Glomerular endothelial cell (primary cell): Measurements from ENCODE around the gene TNFSF8. TPM values are rescaled to one million over a fixed set of nuclear protein-coding genes. Genes with fewer than 3 reads are reported as not detected.
A peak's percentile ranks its signal among the peaks of the same experiment; 100 is the strongest.

Experiments used
- DNase-seq: peaks from one replicate; pipeline ENCODE4 v3.0.0-alpha.2; 2011; ENCODE audit warnings: low read depth, low spot score; ENCODE audit errors: extremely low read depth
- total RNA-seq: library from RNA; depleted of rRNA; stranded (reverse); fragments of >200 nt; gene quantifications from 2 replicates; pipeline ENCODE4 v1.2.3, GENCODE V29; 2015

TNFSF8 gene
- total RNA-seq, 1 donor from 2014 or later = not detected

GRCh38 chr9:114937516-114937915, 7.1 kb upstream of the TNFSF8 start:
- no peak for DNase-seq

DNA sequence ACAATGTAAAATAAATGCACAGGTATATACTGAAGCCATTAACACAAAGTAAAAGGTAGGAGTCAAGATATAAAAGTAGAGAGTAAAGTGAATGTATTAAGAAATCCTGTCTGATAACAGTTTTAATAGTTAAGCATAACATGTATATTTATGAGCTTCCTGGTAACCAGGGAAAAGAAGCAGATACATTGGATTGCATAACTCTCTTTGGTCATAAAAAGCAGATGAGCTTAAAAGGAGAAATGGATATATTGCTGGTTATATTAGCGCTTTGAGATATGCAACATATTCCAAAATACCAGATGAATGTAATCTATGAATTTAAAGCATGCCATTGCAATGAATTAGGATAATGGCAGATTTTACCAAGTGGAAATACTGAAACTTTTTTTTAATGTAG, 6.2 kb upstream of the TNFSF8 start:
- DNase-seq = no peak

DNA sequence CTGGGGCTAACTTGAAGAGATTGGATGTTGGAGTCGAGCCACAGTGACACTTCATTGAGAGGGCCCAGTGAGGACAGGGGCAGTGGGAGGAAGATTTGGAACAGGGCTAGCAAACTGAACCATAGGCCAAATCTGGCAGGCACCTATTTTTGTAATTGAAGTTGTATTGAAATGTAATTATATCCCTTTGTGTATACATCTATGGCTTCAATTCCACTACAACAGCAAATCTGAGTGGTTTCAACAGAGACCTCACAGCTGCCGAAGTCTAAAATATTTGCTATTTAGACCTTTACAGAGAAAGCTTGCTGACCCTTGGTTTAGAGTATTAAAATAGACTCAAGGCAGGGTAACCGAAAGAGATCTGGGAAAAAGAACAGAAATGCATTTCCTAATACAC, 4.7 kb upstream of the TNFSF8 start:
- DNase-seq = no peak

DNA sequence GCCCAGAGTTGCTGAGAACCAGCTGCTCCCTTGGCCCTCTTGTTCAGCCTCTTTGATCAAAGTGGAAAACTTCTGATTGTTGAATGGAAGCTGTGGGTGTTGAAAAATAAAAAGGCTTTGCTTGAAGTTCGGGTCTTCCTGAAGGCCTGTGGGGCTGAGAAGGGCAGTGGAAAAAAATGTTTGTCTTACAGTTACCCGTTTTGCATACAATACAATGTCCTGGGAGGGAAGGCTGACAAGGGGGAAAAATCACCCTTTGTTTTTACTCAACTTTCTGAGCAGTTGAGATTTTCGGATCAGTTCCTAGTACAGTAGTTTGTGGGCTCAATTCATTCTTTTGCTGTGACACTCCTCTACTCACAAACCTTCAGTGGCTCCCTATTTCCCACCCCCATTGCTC, 2.1 kb upstream of the TNFSF8 start:
- no peak for DNase-seq

DNA sequence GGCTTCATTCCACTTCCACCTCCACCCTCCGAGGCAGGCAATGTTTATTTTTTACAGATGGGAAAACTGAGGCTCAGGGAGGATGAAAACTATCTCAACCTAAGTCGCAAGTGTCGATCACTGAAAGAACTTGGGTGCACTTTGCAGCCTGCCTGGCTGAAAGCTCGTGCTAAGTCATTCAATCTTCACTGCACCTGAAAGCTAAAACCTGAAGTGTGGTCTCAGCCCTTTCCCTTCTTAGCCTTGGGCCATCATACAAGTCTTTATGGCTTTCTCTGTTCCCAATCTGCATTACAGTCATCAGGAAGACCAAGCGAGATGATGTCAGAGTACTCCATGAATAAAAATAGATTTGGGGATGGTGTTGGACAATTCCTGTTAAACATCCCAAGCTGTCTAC, 1.0 kb upstream of the TNFSF8 start:
- DNase-seq = no peak

DNA sequence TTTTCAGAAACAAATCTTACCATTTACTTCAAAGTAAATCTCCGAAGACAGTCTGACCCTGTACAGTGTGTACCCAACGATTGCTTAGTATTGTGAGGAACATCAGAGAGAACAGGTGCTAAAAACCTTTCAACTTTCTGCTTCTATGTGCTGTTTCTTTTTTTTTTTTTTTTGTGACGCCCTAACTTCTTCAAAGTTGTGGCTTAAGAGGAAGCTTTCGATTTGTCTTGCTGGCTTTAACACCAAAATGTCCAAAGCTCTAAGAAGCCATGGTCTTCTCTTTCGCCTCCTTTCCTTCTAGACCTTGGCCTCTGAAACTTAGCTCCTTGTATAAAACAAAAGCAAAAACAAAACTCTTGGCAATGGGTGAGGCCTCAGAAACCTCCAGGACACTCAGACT, 1.2 kb downstream of the TNFSF8 start:
- no peak for DNase-seq

DNA sequence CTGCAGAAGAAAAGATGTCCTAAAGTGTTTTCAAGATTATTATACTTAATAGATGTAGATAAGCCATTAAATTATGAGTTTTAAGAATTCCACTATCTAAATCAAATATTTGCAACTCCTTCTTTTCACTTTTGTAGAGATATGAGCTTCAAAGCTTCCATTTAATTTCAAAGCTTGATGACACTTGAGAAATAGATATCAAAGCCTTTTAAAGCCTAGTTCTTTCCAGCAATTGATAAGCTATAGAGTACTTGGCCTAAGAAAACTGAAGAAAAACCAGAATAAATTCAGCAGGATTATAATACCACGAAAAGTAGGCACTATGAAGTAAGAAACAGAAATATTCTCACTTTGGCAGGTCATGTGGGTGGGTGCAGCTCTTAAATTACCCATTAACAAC, 1.7 kb downstream of the TNFSF8 start:
- no peak for DNase-seq

- DNase-seq = no peak
Observed at GRCh38 chr9:114928136-114928535, 2.3 kb downstream of the TNFSF8 start.

- no peak for DNase-seq
Observed at GRCh38 chr9:114925672-114926071, 4.7 kb downstream of the TNFSF8 start.

DNA sequence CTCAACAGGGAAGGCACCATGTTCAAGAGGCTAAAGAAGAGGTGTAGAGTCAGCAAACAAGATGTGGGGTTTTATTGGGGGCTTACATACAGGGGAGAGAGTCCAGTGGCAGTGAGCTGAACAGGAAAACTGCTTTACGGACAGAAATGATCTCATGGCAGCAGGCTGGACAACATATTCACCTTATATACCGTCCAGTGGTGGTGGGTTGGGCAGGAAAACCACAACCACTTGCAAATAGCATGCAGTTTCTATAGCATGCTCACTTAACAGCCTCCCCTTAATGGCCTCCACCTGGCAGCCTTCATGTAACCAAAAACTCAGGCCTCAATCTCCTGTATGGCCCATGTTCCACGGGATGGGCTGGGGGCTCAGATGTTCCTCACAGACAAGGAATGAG, 5.4 kb downstream of the TNFSF8 start:
- DNase-seq = no peak

GRCh38 chr9:114924327-114924726, 6.1 kb downstream of the TNFSF8 start:
- no peak for DNase-seq

DNA sequence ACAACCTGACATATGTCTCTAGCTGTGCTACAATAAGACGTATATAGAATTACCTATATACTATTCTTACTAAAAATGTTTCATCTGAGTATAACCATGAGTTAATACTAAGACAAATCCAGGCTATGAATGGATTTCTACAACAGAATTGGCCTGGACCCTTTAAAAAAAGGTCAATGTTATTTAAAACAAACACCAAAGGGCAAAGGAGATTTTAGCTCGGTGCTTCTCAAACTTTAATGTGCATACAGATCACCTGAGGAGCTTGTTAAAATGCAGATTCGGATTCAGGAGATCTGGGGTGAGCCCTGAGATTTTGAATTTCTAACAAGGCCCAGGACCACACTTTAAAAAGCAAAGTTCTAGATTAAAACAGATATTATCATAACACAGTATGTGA, 6.5 kb downstream of the TNFSF8 start:
- no peak for DNase-seq

GRCh38 chr9:114921171-114921570, 9.2 kb downstream of the TNFSF8 start:
- no peak for DNase-seq

GRCh38 chr9:114919611-114920010, 10.8 kb downstream of the TNFSF8 start:
- no peak for DNase-seq

- no peak for DNase-seq
Observed at GRCh38 chr9:114916481-114916880, 13.9 kb downstream of the TNFSF8 start.

GRCh38 chr9:114914139-114914538, 16.3 kb downstream of the TNFSF8 start:
- no peak for DNase-seq

DNA sequence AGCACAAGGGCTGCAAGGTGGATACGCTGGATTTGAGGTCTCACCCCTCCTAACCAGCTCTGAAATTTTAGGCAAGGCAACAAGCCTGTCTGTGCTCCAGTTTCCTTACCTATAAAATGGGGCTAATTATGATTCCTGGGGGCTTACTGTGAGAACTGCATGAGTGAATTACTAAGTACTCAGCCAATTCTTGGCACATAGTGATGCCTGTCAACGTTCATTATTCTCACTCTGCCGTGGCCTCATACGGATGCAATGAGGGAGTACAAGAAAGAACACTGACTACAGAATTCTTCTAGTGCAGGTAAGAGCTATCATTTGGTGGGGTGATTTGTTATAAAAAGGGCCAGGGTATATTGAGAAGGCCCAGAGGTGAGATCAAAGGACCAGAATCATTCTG, 16.7 kb downstream of the TNFSF8 start:
- no peak for DNase-seq

- no peak for DNase-seq
Observed at GRCh38 chr9:114913217-114913616, 17.2 kb downstream of the TNFSF8 start.

DNA sequence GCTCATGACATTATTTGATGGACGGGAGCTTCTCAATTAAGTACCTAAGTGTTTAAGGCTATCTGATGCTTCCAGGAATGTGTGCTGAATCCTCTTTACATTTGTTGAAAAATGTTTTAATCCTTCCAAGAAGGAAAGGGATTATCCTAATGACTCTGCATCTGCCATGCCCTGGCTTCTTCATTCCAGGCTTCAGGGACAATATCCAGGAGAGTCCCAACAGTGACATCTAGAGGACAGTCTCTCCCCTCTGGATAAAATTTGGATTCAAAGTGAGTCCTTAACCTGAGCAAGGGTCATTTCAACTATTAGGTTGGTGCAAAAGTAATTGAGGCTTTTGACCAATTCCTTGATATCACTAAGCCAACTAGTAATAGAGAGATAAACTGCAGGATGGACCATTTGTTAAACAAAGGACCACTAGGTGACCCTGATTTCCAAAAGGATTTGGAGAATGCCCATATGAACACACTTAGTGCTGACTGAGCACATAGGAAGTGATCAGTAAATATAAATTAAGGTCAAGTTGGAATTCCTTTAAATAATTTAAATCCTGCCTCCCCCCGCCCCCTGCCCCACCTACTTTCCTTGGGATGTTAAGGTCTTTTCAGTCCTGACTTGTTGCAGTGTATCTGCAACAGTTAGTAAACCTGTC, 19.1 kb downstream of the TNFSF8 start:
- peak; percentile 33 for DNase-seq

DNA sequence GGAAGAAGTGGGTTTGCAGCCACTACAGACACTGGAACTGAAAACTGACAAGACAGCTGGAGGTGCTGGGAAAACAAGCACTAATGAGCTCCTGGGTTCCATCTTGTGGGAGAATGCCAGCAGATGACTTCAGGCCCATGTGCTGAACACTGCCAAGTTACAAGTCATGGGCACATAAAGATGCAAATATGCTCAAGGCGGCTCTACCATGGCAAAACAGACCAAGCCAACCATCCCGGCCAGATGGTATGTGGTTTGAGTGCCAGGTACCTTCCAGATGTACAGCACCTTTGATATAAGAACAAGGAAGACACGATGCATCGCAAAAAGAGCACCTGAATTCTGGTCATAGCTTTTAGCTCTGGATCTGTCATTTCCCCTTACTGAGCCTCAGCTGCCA, 19.9 kb downstream of the TNFSF8 start:
- no peak for DNase-seq

DNA sequence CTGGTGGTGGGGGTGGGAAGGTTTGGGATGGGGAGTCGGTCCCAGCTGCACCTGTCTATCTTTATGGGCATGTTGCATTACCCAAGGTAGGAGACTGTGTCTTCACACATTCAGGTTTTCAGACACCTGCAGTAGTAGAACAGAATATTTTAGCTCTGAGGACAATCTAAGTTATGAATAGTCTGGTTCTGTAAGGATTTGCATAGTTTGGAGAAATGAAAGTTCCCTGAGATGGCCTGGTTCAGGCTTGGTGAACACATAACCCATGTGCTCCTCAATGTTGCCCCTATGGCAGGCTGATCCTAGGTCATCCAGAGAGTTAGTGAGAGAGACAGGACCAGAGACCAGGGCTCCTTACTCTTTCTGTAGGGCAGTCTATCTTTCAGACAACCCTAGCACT, 20.7 kb downstream of the TNFSF8 start:
- DNase-seq = no peak

DNA sequence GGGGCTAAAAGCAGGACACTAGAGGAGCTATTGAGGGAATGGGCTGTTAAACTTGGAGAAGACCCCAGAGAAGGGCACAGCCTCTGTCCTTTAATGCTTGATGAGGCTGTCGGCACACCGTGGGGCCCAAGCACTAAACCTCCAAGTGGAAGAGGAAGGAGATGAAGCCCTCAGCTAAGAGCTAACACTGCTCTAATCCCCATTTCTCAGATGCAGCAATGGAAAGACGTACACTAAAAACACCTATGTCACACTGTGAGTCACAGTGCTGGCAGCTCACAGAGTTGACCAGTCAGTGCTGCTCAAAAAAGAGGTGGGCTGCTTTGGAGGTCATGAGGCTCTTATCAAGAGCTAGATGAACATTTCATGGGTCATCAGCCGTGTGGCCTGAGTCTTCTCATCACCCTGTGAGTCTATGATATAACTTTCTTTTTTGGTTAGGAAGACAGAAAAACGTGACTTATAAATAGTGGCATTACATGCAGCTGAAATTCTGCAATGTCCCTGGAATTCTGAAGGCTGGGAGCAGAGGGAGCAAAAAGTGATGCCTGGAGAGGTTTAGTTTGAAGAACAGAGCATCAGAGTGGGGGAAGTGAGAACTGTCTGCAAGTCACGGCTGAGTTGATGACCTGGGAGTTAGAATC, 21.5 kb downstream of the TNFSF8 start:
- DNase-seq = no peak

GRCh38 chr9:114908104-114908622, 22.2 kb downstream of the TNFSF8 start:
- DNase-seq = no peak
